ENCODE data around the gene KRTAP19-3. TPM values are rescaled to one million over a fixed set of nuclear protein-coding genes. Genes with fewer than 3 reads are reported as not detected.
A peak's percentile ranks its signal among the peaks of the same experiment; 100 is the strongest.

Gene KRTAP19-3
- total RNA-seq, 1 donor from 2014 or later = not detected

GRCh38 chr21:30463713-30464112 is 28.1 kb downstream of the KRTAP19-3 start:
- H3K4me2 ChIP-seq (ENCODE audit: low read length) = no peak overlapping the region
- no peak overlapping the region for H3K9ac ChIP-seq (ENCODE audit: low read length)
- Mint-ChIP-seq H3K27ac (ENCODE audit: unreplicated experiment) (no peak overlapping the region), H3K36me3 (ENCODE audit: low read depth, unreplicated experiment) (no peaks in the 10 kb centered on the region), H3K9me3 (ENCODE audit: unreplicated experiment) (peaks cover 4% of the 10 kb centered on the region), H3K4me3 (ENCODE audit: unreplicated experiment) (no peak overlapping the region), H3K27me3 (ENCODE audit: low read depth, unreplicated experiment) (no peaks in the 10 kb centered on the region), H3K4me1 (ENCODE audit: low read depth, unreplicated experiment) (no peaks in the 10 kb centered on the region)
- no peaks in the 10 kb centered on the region for H3K27me3 ChIP-seq (ENCODE audit: insufficient read depth, low read length)
- no peak overlapping the region for H2AFZ ChIP-seq (ENCODE audit: low read depth, low read length)
- peak; percentile 28 for TF ChIP-seq CTCF (IDR thresholded peaks at IDR 0.05; ENCODE audit: insufficient read depth, low read depth, low read length)
- no peak for TF ChIP-seq EZH2 (IDR thresholded peaks at IDR 0.05; ENCODE audit: insufficient read depth, low read length)
- no peaks in the 10 kb centered on the region for H3K36me3 ChIP-seq (ENCODE audit: insufficient read depth, low read length)
- H3K27ac ChIP-seq (ENCODE audit: low read depth, low read length) = no peak overlapping the region
- no peaks in the 10 kb centered on the region for H4K20me1 ChIP-seq (ENCODE audit: insufficient read depth, low read length)
- no peaks in the 10 kb centered on the region for H3K4me1 ChIP-seq (ENCODE audit: insufficient read depth, low read length)
- FAIRE-seq = no peak
- no peaks in the 10 kb centered on the region for H3K9me3 ChIP-seq (ENCODE audit: insufficient read depth, low read depth, low read length)
- no peaks in the 10 kb centered on the region for H3K79me2 ChIP-seq (ENCODE audit: insufficient read depth, low read length)
- H3K4me3 ChIP-seq (ENCODE audit: insufficient read depth, low read depth, low read length) = no peak overlapping the region
- DNase-seq (ENCODE audit: low read depth) = no peak

GRCh38 chr21:30448514-30448913 is 43.3 kb downstream of the KRTAP19-3 start:
- Mint-ChIP-seq H3K4me3 (ENCODE audit: unreplicated experiment) (no peak overlapping the region), H3K27ac (ENCODE audit: unreplicated experiment) (no peak overlapping the region), H3K36me3 (ENCODE audit: low read depth, unreplicated experiment) (no peaks in the 10 kb centered on the region), H3K9me3 (ENCODE audit: unreplicated experiment) (no peaks in the 10 kb centered on the region), H3K4me1 (ENCODE audit: low read depth, unreplicated experiment) (no peaks in the 10 kb centered on the region), H3K27me3 (ENCODE audit: low read depth, unreplicated experiment) (no peaks in the 10 kb centered on the region)
- Histone ChIP-seq H2AFZ (ENCODE audit: low read depth, low read length) (no peak overlapping the region), H4K20me1 (ENCODE audit: insufficient read depth, low read length) (no peaks in the 10 kb centered on the region), H3K4me1 (ENCODE audit: insufficient read depth, low read length) (no peaks in the 10 kb centered on the region), H3K4me3 (ENCODE audit: insufficient read depth, low read depth, low read length) (no peak overlapping the region), H3K4me2 (ENCODE audit: low read length) (no peak overlapping the region), H3K9me3 (ENCODE audit: insufficient read depth, low read depth, low read length) (no peaks in the 10 kb centered on the region), H3K79me2 (ENCODE audit: insufficient read depth, low read length) (no peaks in the 10 kb centered on the region), H3K36me3 (ENCODE audit: insufficient read depth, low read length) (no peaks in the 10 kb centered on the region), H3K27me3 (ENCODE audit: insufficient read depth, low read length) (no peaks in the 10 kb centered on the region), H3K27ac (ENCODE audit: low read depth, low read length) (no peak overlapping the region), H3K9ac (ENCODE audit: low read length) (no peak overlapping the region)
- DNase-seq (ENCODE audit: low read depth) = no peak
- no peak for FAIRE-seq
- TF ChIP-seq CTCF (IDR thresholded peaks at IDR 0.05; ENCODE audit: insufficient read depth, low read depth, low read length) = no peak
- no peak for TF ChIP-seq EZH2 (IDR thresholded peaks at IDR 0.05; ENCODE audit: insufficient read depth, low read length)

GRCh38 chr21:30447056-30447455 is 44.8 kb downstream of the KRTAP19-3 start:
- Histone ChIP-seq H3K36me3 (ENCODE audit: insufficient read depth, low read length) (no peaks in the 10 kb centered on the region), H2AFZ (ENCODE audit: low read depth, low read length) (no peak overlapping the region), H3K4me3 (ENCODE audit: insufficient read depth, low read depth, low read length) (no peak overlapping the region), H3K27ac (ENCODE audit: low read depth, low read length) (no peak overlapping the region), H3K79me2 (ENCODE audit: insufficient read depth, low read length) (no peaks in the 10 kb centered on the region), H3K4me2 (ENCODE audit: low read length) (no peak overlapping the region), H3K9ac (ENCODE audit: low read length) (no peak overlapping the region), H3K4me1 (ENCODE audit: insufficient read depth, low read length) (no peaks in the 10 kb centered on the region), H3K27me3 (ENCODE audit: insufficient read depth, low read length) (no peaks in the 10 kb centered on the region), H4K20me1 (ENCODE audit: insufficient read depth, low read length) (no peaks in the 10 kb centered on the region), H3K9me3 (ENCODE audit: insufficient read depth, low read depth, low read length) (no peaks in the 10 kb centered on the region)
- DNase-seq (ENCODE audit: low read depth) (no peak), FAIRE-seq (no peak)
- Mint-ChIP-seq H3K27me3 (ENCODE audit: low read depth, unreplicated experiment) (no peaks in the 10 kb centered on the region), H3K4me3 (ENCODE audit: unreplicated experiment) (no peak overlapping the region), H3K9me3 (ENCODE audit: unreplicated experiment) (no peaks in the 10 kb centered on the region), H3K36me3 (ENCODE audit: low read depth, unreplicated experiment) (no peaks in the 10 kb centered on the region), H3K27ac (ENCODE audit: unreplicated experiment) (no peak overlapping the region), H3K4me1 (ENCODE audit: low read depth, unreplicated experiment) (no peaks in the 10 kb centered on the region)
- TF ChIP-seq CTCF (IDR thresholded peaks at IDR 0.05; ENCODE audit: insufficient read depth, low read depth, low read length) (no peak), EZH2 (IDR thresholded peaks at IDR 0.05; ENCODE audit: insufficient read depth, low read length) (no peak)

All from astrocyte (in vitro differentiated cells and primary cell).